Large intestine (tissue), 3 donors: ENCODE data around the gene COA5. TPM values are rescaled to one million over a fixed set of nuclear protein-coding genes. Genes with fewer than 3 reads are reported as not detected.

Experiments
- DNase-seq, 2 donors: peaks; one replicate each; pipeline versions ENCODE4 v3.0.0 to v3.0.0-alpha.2; 2013
- H3K27ac ChIP-seq: one replicate; pipeline ENCODE4 v1.5.1; 2013; ENCODE audit warnings: low read length
- H3K27me3 ChIP-seq: 2 replicates; pipeline ENCODE4 v1.6.1; 2013; ENCODE audit warnings: low read length; ENCODE audit not compliant: control insufficient read depth, insufficient read depth
- H3K36me3 ChIP-seq: 2 replicates; pipeline ENCODE4 v1.6.1; 2013; ENCODE audit warnings: low read length; ENCODE audit not compliant: control insufficient read depth, insufficient read depth
- H3K4me1 ChIP-seq: one replicate; pipeline ENCODE4 v1.6.1; 2013; ENCODE audit warnings: low read length; ENCODE audit not compliant: control insufficient read depth, insufficient read depth
- H3K4me3 ChIP-seq: one replicate; pipeline ENCODE4 v1.5.1; 2013; ENCODE audit warnings: low read length
- H3K9me3 ChIP-seq: one replicate; pipeline ENCODE4 v1.6.1; 2013; ENCODE audit warnings: mild to moderate bottlenecking, low read depth, low read length, moderate library complexity; ENCODE audit not compliant: control insufficient read depth
- WGBS: methylation state at CpG from one replicate; pipeline ENCODE4 v1.1.5; 2013; ENCODE audit warnings: low lambda C conversion rate; ENCODE audit not compliant: insufficient coverage; 5-methylcytosine and 5-hydroxymethylcytosine counted together
- polyA plus RNA-seq: library from polyadenylated mRNA; unstranded; fragments of 120-200 nt; gene quantifications from one replicate; pipeline ENCODE4 v1.2.1, GENCODE V29; 2013

Gene COA5
- polyA plus RNA-seq, 1 donor, result 56.9 TPM

GRCh38 chr2:98586551-98587140, 21.7 kb downstream of the COA5 start:
- H3K27ac ChIP-seq, result no peak overlapping the region
- H3K27me3 ChIP-seq, result no peaks in the 10 kb centered on the region
- H3K4me3 ChIP-seq, result no peak overlapping the region
- no peak for DNase-seq
- no CpG with 5 or more reads among the region's 6 CpGs for WGBS
- peaks cover 9% of the 10 kb centered on the region for H3K4me1 ChIP-seq
- no peaks in the 10 kb centered on the region for H3K9me3 ChIP-seq
- H3K36me3 ChIP-seq, result peaks cover 12% of the 10 kb centered on the region

- WGBS, result no CpG with 5 or more reads among the region's 10 CpGs
Measured at GRCh38 chr2:98585386-98585785, 22.9 kb downstream of the COA5 start.

GRCh38 chr2:98583816-98584618, 24.3 kb downstream of the COA5 start:
- H3K27ac ChIP-seq, result peak overlapping the region; percentile 47
- DNase-seq, result peak; percentile 57 to 84
- H3K9me3 ChIP-seq, result no peaks in the 10 kb centered on the region
- no peaks in the 10 kb centered on the region for H3K27me3 ChIP-seq
- 60% methylated on average over 2 of the region's 10 CpGs for WGBS
- peaks cover 15% of the 10 kb centered on the region for H3K36me3 ChIP-seq
- peaks cover 9% of the 10 kb centered on the region for H3K4me1 ChIP-seq
- no peak overlapping the region for H3K4me3 ChIP-seq

More at GRCh38 chr2:98585386-98585785, 22.9 kb downstream of the COA5 start:
- Histone ChIP-seq H3K4me1 (peaks cover 9% of the 10 kb centered on the region), H3K36me3 (peaks cover 11% of the 10 kb centered on the region), H3K27ac (no peak overlapping the region), H3K9me3 (no peaks in the 10 kb centered on the region), H3K4me3 (no peak overlapping the region), H3K27me3 (no peaks in the 10 kb centered on the region)
- no peak for DNase-seq

GRCh38 chr2:98583276-98583675, 25.0 kb downstream of the COA5 start:
- H3K4me3 ChIP-seq, result no peak overlapping the region
- no peaks in the 10 kb centered on the region for H3K27me3 ChIP-seq
- 100% methylated on average over 1 of the region's 7 CpGs for WGBS
- DNase-seq, result no peak
- H3K9me3 ChIP-seq, result no peaks in the 10 kb centered on the region
- H3K36me3 ChIP-seq, result peaks cover 16% of the 10 kb centered on the region
- no peak overlapping the region for H3K27ac ChIP-seq
- H3K4me1 ChIP-seq, result peaks cover 9% of the 10 kb centered on the region

DNA sequence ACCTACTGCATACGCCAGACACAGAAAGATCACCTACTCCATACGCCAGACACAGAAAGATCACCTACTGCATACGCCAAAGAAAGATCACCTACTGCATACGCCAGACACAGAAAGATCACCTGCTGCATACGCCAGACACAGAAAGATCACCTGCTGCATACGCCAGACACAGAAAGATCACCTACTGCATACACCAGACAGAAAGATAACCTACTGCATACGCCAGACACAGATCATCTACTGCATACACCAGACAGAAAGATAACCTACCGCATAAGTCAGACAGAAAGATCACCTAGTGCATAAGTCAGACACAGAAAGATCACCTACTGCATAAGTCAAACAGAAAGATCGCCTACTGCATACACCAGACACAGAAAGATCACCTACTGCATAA, 25.8 kb downstream of the COA5 start:
- no peak for DNase-seq
- no CpG with 5 or more reads among the region's 9 CpGs for WGBS
- Histone ChIP-seq H3K9me3 (no peaks in the 10 kb centered on the region), H3K36me3 (peaks cover 22% of the 10 kb centered on the region), H3K4me1 (peaks cover 9% of the 10 kb centered on the region), H3K27ac (no peak overlapping the region), H3K27me3 (no peaks in the 10 kb centered on the region), H3K4me3 (no peak overlapping the region)

GRCh38 chr2:98580656-98581284, 27.5 kb downstream of the COA5 start:
- Histone ChIP-seq H3K4me3 (no peak overlapping the region), H3K36me3 (peaks cover 30% of the 10 kb centered on the region), H3K27ac (no peak overlapping the region), H3K27me3 (no peaks in the 10 kb centered on the region), H3K4me1 (peaks cover 9% of the 10 kb centered on the region), H3K9me3 (no peaks in the 10 kb centered on the region)
- DNase-seq, result no peak
- 94% methylated on average over 5 of the region's 10 CpGs for WGBS

GRCh38 chr2:98579926-98580325, 28.4 kb downstream of the COA5 start:
- no CpG with 5 or more reads among the region's 7 CpGs for WGBS
- H3K9me3 ChIP-seq, result no peaks in the 10 kb centered on the region
- peaks cover 9% of the 10 kb centered on the region for H3K4me1 ChIP-seq
- H3K36me3 ChIP-seq, result peaks cover 31% of the 10 kb centered on the region
- H3K4me3 ChIP-seq, result no peak overlapping the region
- no peak overlapping the region for H3K27ac ChIP-seq
- H3K27me3 ChIP-seq, result no peaks in the 10 kb centered on the region
- no peak for DNase-seq

- H3K27ac ChIP-seq, result no peak overlapping the region
- H3K36me3 ChIP-seq, result peaks cover 37% of the 10 kb centered on the region
- no CpG with 5 or more reads among the region's 9 CpGs for WGBS
- no peak overlapping the region for H3K4me3 ChIP-seq
- H3K4me1 ChIP-seq, result no peaks in the 10 kb centered on the region
- no peak for DNase-seq
- H3K9me3 ChIP-seq, result no peaks in the 10 kb centered on the region
- no peaks in the 10 kb centered on the region for H3K27me3 ChIP-seq
Measured at GRCh38 chr2:98578231-98578630, 30.1 kb downstream of the COA5 start.

- DNase-seq, result no peak
- H3K36me3 ChIP-seq, result peaks cover 43% of the 10 kb centered on the region
- no CpG with 5 or more reads among the region's 10 CpGs for WGBS
- H3K4me1 ChIP-seq, result no peaks in the 10 kb centered on the region
- no peaks in the 10 kb centered on the region for H3K9me3 ChIP-seq
- no peaks in the 10 kb centered on the region for H3K27me3 ChIP-seq
- no peak overlapping the region for H3K4me3 ChIP-seq
- no peak overlapping the region for H3K27ac ChIP-seq
Measured at GRCh38 chr2:98577313-98577712, 31.0 kb downstream of the COA5 start.

GRCh38 chr2:98576666-98577312, 31.5 kb downstream of the COA5 start:
- Histone ChIP-seq H3K27ac (no peak overlapping the region), H3K36me3 (peaks cover 46% of the 10 kb centered on the region), H3K9me3 (no peaks in the 10 kb centered on the region), H3K4me1 (no peaks in the 10 kb centered on the region), H3K4me3 (no peak overlapping the region), H3K27me3 (no peaks in the 10 kb centered on the region)
- DNase-seq, result no peak
- WGBS, result 100% methylated on average over 1 of the region's 22 CpGs
